ENCODE measurements around the gene MYCBP2.
"Not testable (repeated sequence)": the region's sequence is repeated elsewhere in the genome, so short reads cannot be mapped to it uniquely, and the experiment has no call there.

Gene MYCBP2

DNA sequence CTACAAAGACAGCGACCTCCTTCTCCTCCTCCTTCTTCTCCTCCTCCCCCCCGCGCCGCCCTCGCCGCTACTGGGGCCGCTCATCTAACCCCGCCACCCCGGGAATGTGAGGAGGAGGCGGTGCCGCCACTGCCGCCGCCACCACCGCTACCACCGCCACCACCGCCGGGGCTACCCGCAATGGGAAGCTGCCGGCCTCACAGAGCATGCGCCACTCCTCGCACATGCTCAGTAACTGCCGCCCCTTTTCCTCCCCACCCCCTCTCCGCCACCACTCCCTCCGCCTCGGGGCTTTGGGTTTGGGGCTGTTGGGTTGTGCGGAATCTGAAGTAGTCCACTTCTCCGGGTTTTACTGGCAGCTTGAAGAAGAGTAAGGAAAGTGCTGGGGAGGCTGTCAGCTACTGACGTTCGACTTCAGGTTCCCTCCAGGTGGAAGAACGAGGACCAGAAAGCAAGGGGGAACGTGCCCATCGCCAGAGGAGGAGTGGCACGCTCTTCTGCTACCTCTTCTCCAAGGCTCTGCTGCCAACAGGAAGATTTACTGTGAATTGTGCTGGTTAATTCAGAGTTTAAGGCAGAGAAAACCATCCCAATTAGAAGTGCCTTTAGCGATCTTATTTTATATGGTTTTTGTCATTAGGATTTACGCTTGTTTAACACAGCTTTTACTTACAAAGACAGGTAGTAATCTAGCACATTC, at the start of gene MYCBP2:
MYCBP2 (minus strand) TSS at position 190 of the 700 bp plus-strand sequence. CDS start 319 bp downstream, outside the sequence.
- peak; percentile 98 for DNase-seq

DNA sequence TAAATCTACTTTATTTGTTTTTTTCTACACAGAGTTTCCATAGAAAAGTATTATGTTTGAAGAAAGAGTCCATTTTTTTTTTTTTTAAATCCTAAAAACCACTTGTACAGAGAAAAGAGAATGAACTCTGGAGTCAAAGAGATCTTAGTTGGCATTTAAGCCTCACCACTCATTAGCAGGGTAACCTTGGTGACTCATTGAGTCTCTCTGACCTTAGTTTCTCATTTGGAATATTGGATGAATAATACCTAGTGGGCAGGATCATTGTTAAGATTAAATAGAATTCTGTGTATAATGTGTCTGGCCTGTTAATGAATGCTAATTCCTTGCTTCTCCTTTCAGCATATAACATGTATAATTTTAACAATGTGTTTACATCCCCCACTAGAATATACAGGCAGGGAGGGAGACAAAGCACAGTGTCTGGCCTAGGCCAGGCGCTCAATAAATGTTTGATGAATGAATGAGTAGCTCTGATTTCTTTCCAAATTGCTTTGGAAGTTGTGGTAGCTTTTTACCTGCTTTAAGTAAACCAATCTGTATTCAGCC, 48.7 kb upstream of the MYCBP2 start:
- DNase-seq: no peak

- no peak for DNase-seq
These were observed 47.9 kb upstream of the MYCBP2 start for GRCh38 chr13:77374786-77375185.

DNA sequence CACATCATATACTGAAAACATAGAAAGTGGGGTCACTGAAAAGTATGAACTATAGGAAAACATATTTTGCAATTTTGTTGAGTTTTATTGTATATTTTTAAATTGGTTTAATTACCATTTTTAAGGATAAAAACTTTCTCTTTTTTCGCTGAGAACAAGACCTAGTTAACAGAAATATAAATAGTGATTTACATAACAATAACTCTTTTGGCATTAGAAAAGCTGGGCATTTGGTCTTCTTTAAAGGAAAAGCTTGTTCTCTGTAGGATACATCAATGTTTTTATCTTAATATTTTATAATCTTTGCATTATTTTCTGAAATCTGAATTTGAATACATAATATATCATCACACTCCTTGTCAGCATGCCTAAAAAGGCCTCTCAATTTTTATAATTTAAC, 47.4 kb upstream of the MYCBP2 start:
- DNase-seq: no peak

DNA sequence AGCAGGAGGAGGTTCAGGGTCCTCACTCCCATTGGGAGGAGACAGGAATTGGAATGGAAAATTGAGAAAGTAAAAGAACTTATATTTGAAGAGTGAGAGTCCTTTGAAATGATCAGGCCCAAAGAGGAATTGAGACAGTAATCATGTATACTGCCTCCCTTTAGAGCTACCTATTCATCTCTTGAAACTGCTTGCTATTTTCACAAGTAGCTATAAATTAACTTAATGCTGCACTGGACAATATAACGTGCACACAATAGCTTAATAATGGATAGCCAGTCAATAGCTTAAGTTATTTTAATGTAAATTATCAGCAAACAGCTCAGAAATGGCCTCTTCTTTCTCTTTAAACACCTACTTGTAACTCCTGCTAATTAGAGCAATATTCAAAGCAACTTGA, 46.6 kb upstream of the MYCBP2 start:
- no peak for DNase-seq

DNA sequence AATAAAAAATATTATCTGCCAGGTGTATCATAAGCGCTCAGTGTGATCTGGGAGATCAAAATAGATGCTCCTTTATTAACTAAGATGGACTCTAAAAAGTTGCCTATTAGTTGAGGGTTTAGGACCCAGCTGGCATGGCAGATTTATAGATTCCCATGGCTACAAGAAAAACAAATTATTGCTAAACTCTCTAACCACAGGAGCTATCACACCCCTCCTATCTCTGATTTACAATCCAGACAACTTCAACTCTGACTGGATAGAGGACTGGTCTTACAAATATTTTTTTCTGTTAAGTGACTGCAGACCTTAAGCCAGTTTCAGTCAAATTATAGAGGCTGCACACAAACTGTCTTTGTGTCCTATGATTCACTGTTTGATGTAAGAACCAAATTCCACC, 45.4 kb upstream of the MYCBP2 start:
- DNase-seq: no peak

DNA sequence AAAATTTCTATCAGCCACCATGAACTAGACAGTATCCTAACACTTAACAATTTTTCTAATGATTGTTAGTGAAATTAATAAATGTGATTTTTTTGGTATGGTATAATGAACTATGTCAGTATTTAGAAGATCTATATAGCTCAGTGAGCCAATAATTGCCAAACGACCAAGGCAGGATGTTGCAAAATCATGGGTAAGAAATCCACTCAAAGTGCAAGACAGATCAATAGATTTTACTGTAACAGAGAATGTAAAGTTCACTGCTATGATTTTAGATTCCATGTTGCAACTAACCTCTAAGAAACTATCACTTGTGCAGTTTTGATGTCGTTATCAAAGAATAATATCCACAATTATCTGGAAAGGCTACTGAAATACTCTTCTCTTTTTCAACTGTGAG, 44.0 kb upstream of the MYCBP2 start:
- DNase-seq: no peak

DNA sequence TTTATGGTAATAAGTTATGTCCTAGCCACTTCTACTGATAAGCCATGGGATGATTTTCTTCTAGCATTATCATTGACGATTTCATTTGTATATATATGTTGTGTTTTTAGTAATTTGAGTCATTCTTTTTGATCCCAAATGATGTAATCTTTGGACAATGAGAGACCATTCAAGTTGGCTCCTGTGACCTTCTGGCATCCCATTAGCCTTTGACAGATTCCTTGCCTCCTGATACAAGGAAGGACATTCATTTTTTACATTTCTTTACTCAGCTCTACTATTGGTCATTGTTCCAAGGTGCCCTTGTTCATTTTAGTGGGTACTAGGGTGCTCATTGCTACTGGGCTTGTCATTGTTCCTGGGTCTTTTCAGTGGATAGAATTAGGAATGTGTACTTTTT, 35.3 kb upstream of the MYCBP2 start:
- no peak for DNase-seq

DNA sequence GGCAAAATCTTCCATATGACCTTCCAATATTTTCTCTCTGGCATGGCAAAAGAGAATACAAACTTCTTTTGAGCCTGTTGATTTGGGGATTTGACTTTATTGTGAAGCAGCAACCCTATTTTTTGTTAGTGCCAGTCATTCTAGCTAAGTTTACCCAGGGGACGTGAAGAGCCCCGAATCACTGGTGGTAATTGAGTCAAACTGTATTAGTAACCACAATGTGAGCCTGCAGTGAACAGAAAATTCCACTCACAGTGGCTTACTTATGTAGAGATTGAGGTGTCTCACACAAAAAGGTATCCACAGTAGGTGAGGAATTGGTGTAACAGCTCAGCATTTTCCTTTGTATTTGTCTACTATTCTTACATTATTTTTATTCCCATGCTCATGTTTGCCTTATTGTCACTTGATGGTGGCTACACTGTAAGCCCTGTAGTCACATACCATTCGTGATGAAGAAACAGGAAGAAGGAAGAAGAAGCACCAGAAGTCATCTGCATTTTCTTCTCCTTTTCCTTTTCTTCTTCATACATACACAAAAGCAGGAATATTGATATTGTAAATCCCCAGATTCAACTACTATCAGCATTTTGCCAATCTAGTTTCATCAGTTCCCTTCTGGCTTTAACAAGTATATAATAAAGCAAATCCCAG, 33.3 kb upstream of the MYCBP2 start:
- DNase-seq: no peak

DNA sequence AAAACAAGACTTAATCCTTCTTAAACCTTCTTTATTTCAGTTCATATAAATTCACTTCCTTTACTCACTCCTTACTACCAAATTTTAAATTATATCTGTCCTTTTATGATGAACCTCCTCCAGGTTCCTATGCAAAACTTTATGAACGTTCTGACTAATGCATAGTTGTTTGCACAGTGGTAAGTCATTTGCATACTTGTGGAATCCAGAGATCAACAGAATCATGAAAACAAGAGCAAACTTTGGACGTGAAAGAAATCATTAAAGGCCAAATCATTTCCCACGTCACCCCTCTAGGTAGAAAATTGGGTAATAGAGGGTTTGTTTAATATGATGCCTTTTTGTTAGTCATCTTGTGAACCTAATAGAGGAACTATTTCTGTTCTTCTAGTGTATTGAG, 32.3 kb upstream of the MYCBP2 start:
- DNase-seq: no peak

DNA sequence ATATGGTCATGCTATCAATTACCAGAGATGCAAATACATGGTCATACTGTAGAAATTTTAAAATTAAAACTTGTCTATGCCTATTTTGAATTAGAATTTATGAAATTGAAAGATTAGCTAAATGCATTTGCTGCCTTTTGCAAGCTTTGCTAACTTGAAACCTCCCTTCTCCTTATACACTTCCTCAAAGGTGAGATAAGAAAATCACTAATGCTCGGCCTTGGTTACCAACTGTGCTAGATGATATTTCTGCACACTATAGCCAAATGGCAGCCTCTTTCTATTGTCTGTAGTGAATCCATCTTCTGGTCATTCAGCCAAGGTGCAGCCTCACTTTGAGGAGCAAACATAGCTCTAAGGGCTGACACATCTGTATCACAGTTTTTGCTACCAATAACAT, 31.1 kb upstream of the MYCBP2 start:
- DNase-seq: no peak

GRCh38 chr13:77356155-77356554, 29.3 kb upstream of the MYCBP2 start:
- DNase-seq: no peak

GRCh38 chr13:77353995-77354394, 27.1 kb upstream of the MYCBP2 start:
- no peak for DNase-seq

DNA sequence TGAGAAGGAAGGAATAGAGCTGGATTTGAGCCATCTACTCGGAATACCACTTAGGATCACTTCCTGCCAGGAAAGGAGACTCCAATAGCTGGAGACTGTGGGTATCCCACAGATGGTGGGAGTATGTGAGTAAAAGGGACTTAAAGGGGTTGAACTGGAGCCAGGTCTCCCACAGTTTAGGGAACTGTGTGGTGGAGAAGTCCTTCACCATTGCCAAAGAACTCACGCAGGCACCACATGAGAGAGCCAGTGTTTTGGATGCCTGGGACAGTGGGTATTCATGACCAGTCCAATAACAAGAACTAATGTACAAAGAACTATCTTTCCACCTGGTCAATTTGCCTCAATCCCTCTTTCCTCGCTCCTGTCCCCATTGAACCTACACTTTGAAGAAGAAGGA, 24.4 kb upstream of the MYCBP2 start:
- no peak for DNase-seq

DNA sequence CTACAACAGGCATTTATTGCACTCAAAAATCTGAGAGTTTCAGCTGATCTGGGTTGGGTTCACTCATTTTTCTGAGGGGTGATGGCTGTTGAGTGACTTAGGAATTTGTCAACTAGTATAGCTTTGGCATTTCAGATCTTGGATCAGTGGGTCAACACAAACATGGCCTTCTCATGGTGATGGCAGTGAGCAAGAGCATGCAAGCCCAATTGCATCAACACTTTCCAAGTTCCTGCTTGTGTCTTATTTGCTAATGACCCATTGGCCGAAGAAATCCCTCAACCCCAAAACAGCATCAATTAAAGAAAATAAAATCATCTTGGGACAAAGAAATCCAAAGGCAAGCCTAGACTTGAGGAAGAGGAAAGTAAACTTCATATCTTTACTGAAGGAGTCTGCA, 23.9 kb upstream of the MYCBP2 start:
- no peak for DNase-seq

GRCh38 chr13:77349365-77349764, 22.5 kb upstream of the MYCBP2 start:
- no peak for DNase-seq

DNA sequence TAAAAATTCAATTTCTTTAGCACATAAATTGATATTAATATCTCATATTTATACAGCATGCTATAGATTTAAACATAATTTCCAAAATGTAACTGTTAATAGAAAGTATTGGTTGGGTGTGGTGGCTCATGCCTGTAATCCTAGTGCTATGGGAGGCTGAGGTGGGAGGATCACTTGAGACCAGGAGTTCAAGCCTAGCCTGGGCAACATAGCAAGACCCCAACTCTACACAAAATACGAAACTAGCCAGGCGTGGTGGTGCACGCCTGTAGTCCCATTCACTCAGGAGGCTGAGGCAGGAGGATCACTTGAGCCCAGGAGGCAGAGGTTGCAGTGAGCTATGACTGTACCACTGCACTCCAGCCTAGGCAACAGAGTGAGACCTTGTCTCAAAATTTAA, 20.5 kb upstream of the MYCBP2 start:
- DNase-seq: not testable (repeated sequence)

- peak; percentile 40 for DNase-seq
These were observed 18.4 kb upstream of the MYCBP2 start for GRCh38 chr13:77345150-77345780.

DNA sequence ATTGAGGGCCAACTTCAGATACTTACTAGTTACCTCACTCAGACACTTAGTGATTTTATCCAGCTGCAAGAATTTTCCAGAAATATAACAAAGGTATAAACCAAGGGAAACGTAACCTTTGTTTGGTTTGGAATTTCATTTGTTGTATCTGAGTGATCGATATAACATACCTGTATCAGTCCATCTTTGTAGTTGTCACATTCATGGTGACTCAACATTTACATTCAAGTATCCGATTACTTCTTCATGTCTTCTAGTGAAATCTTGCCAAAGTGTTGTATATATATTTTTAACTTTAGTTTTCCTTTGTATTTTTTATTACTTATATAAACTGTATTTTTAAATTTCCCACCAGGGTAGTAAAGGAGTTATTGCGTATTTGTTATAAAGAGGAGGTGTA, 16.9 kb upstream of the MYCBP2 start:
- no peak for DNase-seq

GRCh38 chr13:77339408-77339807, 12.5 kb upstream of the MYCBP2 start:
- no peak for DNase-seq

GRCh38 chr13:77338961-77339401, 12.1 kb upstream of the MYCBP2 start:
- DNase-seq: no peak

DNA sequence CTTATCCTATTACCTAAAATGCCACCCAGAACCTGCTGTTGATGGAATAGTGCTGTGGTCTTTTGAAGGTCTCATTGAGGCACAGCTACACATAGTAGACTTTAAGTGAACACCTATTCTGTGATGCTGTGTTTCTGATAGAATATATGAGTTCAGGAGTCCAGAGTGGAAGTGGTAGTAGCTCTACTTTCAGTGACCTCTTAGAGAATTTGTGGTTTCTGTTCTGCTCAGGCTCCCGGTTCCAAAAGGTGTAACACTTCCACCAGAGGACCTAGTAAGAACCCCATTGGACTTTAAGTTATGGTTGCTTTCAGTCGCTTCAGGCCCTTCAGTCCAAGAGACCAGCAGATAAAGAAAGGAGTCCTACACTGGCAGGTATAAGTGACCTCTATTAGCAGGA, 11.4 kb upstream of the MYCBP2 start:
- no peak for DNase-seq

GRCh38 chr13:77337159-77337558, 10.3 kb upstream of the MYCBP2 start:
- no peak for DNase-seq

DNA sequence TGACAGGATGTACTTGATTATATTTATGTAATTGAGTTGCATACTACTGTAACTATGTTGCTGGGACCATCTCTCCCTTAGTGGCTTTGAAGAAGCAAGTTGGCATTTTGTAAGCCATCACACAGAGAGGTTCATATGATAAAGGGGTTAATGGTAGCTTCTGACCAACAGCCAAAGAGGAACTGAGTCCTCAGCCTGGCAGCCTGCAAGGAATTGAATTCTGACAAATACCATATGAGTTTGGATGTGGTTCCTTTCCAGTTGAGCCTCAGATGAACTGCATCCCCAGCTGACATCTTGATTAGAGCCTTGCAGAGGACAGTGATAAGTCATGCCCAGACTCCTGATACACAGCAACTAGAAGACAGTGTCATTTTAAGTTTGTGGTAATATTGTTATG, 8.6 kb upstream of the MYCBP2 start:
- no peak for DNase-seq

All from CD4-positive, alpha-beta T cell treated with Interleukin-12 subunit alpha and Interleukin-12 subunit beta, for 1 hour (primary cell).